Neural cell (in vitro differentiated cells): ENCODE results near the gene TGM1. TPM values are rescaled to one million over a fixed set of nuclear protein-coding genes. Genes with fewer than 3 reads are reported as not detected.

Experiments
- H2AFZ ChIP-seq: fragments of 200-600, 300-800 bp; sonication (generic), shearing (Covaris generic); 2 replicates; pipeline ENCODE4 v1.6.0; 2014; ENCODE audit warnings: low read depth, mild to moderate bottlenecking, antibody characterized with exemption, low read length, moderate library complexity
- H3F3A ChIP-seq: fragments of 200-600 bp; shearing (Covaris generic); 2 replicates; pipeline ENCODE4 v1.6.1; 2016; ENCODE audit warnings: mild to moderate bottlenecking, moderate library complexity, mixed read lengths, antibody characterized with exemption, low read length; ENCODE audit not compliant: insufficient read depth, poor library complexity, severe bottlenecking
- H3K27ac ChIP-seq: fragments of 200-600, 300-800 bp; sonication (generic), shearing (Covaris generic); 2 replicates; pipeline ENCODE4 v1.5.1; 2014; ENCODE audit warnings: mild to moderate bottlenecking, low read length, moderate library complexity
- H3K27me3 ChIP-seq: fragments of 300-800, 200-600 bp; sonication (generic), shearing (Covaris generic); 2 replicates; pipeline ENCODE4 v1.6.0; 2014; ENCODE audit warnings: mild to moderate bottlenecking, low read depth, low read length, moderate library complexity; ENCODE audit not compliant: insufficient read depth
- H3K36me3 ChIP-seq: fragments of 300-800, 200-600 bp; sonication (generic), shearing (Covaris generic); 2 replicates; pipeline ENCODE4 v1.5.1; 2014; ENCODE audit warnings: mild to moderate bottlenecking, antibody characterized with exemption, low read length, moderate library complexity; ENCODE audit not compliant: insufficient read depth
- H3K4me2 ChIP-seq: fragments of 300-800, 200-600 bp; sonication (generic), shearing (Covaris generic); 2 replicates; pipeline ENCODE4 v1.6.0; 2014; ENCODE audit warnings: mild to moderate bottlenecking, low read length
- H3K4me3 ChIP-seq: fragments of 300-800, 200-600 bp; sonication (generic), shearing (Covaris generic); 2 replicates; pipeline ENCODE4 v1.5.1; 2014; ENCODE audit warnings: mild to moderate bottlenecking, low read length, moderate library complexity
- H3K79me2 ChIP-seq: fragments of 200-600 bp; shearing (Covaris generic); replicated peaks from 2 replicates; pipeline ENCODE4 v1.6.0; 2014; ENCODE audit warnings: mild to moderate bottlenecking, low read length, moderate library complexity; ENCODE audit not compliant: insufficient read depth
- H3K9ac ChIP-seq: fragments of 300-800, 200-600 bp; sonication (generic), shearing (Covaris generic); 2 replicates; pipeline ENCODE4 v1.6.1; 2016; ENCODE audit warnings: mild to moderate bottlenecking, low read length, mixed read lengths
- H3K9me2 ChIP-seq: fragments of 200-600 bp; shearing (Covaris generic); 2 replicates; pipeline ENCODE4 v1.6.1; 2016; ENCODE audit warnings: mild to moderate bottlenecking, low read length, mixed read lengths; ENCODE audit not compliant: insufficient read depth
- H3K9me3 ChIP-seq: fragments of 200-600, 300-800 bp; sonication (generic), shearing (Covaris generic); 2 replicates; pipeline ENCODE4 v1.6.1; 2016; ENCODE audit warnings: mild to moderate bottlenecking, mixed run types, low read length, moderate library complexity, mixed read lengths
- H4K20me1 ChIP-seq: fragments of 200-600 bp; shearing (Covaris generic); 2 replicates; pipeline ENCODE4 v1.6.1; 2016; ENCODE audit warnings: mild to moderate bottlenecking, mixed run types; ENCODE audit not compliant: insufficient read depth
- CTCF ChIP-seq: fragments of 450-650 bp; IDR thresholded peaks from 2 replicates; pipeline ENCODE4 v1.5.1; 2014; ENCODE audit warnings: antibody characterized with exemption, mild to moderate bottlenecking, moderate library complexity; ENCODE audit not compliant: poor library complexity, severe bottlenecking
- EP300 ChIP-seq: fragments of 450-650 bp; conservative IDR thresholded peaks from 2 replicates; pipeline ENCODE4 v1.6.1; 2014; ENCODE audit warnings: antibody characterized with exemption, mild to moderate bottlenecking, moderate library complexity; ENCODE audit not compliant: poor library complexity, severe bottlenecking
- EZH2 ChIP-seq: fragments of 200-600, 300-800 bp; shearing (Covaris generic), sonication (generic); IDR thresholded peaks from 2 replicates; pipeline ENCODE4 v1.6.1; 2014; ENCODE audit warnings: antibody characterized with exemption, low read length, borderline replicate concordance, mild to moderate bottlenecking; ENCODE audit not compliant: insufficient read depth, poor library complexity, severe bottlenecking
- MXI1 ChIP-seq: fragments of 450-650 bp; conservative IDR thresholded peaks from 2 replicates; pipeline ENCODE4 v1.6.1; 2014; ENCODE audit warnings: antibody characterized with exemption, mild to moderate bottlenecking; ENCODE audit not compliant: poor library complexity, severe bottlenecking
- POLR2AphosphoS5 ChIP-seq: IDR thresholded peaks from 2 replicates; pipeline ENCODE4 v1.6.1; 2012
- RAD21 ChIP-seq: fragments of 450-650 bp; conservative IDR thresholded peaks from 2 replicates; pipeline ENCODE4 v1.6.1; 2014; ENCODE audit warnings: antibody characterized with exemption, mild to moderate bottlenecking, moderate library complexity
- SMC3 ChIP-seq: fragments of 450-650 bp; conservative IDR thresholded peaks from 2 replicates; pipeline ENCODE4 v1.6.1; 2014; ENCODE audit warnings: antibody characterized with exemption, mild to moderate bottlenecking, moderate library complexity; ENCODE audit not compliant: poor library complexity
- TAF1 ChIP-seq: IDR thresholded peaks from 2 replicates; pipeline ENCODE4 v1.6.1; 2012; ENCODE audit warnings: low read depth
- polyA plus RNA-seq: library from polyadenylated mRNA; depleted of rRNA; stranded (reverse); fragments of >200 nt; gene quantifications from 2 replicates; pipeline ENCODE4 v1.2.3, GENCODE V29; 2014
- TF ChIP-seq, protein P1 (sequence below): IDR thresholded peaks from 2 replicates; pipeline ENCODE4 v1.6.1; 2012; ENCODE audit warnings: borderline replicate concordance

TGM1 gene
- polyA plus RNA-seq, 1 donor from 2014 or later, result 3.6 TPM

DNA sequence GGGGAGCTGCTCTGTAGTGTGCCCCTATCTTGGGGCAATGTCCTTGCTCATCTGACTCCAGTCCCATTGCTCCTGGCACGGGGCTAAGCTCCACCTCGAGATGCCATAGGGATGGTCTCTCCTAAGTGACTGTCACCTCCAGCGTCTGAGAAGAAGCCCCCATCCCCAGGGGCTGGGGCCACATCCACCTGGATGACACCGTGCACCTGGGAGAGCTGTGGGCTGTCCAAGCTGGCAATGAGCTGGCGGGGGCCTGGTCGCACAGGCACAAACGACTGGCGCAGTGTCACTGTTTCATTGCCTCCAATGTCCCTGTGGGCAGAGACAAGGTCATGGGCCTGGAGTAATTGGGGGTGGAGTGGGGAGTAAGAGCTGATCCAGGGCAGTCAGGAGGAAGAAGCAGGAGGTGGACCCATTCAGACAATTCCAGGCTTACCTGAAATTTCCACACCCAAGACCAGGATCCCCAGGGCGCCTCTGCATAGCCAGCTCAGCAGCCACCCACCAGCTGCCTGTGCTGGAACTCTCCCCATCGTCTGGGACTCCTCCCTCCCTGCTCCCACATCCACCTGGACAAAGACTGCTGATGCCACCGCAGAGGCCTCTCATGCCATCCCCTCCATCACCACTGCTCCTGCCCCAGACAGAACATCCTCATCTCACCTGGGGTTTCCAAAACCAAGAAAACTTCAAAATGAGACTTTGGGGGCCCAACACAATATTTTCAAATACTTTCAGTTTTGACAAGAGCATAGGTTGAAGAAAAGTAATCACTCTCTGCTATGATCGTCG, 13.6 kb downstream of the TGM1 start:
- Histone ChIP-seq H3K9ac (no peak overlapping the region), H3F3A (no peaks in the 10 kb centered on the region), H4K20me1 (no peaks in the 10 kb centered on the region), H3K79me2 (no peaks in the 10 kb centered on the region), H3K4me3 (no peak overlapping the region), H3K9me3 (no peaks in the 10 kb centered on the region), H3K36me3 (no peaks in the 10 kb centered on the region), H3K27ac (no peak overlapping the region), H3K4me2 (no peak overlapping the region), H3K9me2 (no peaks in the 10 kb centered on the region), H2AFZ (no peak overlapping the region), H3K27me3 (no peaks in the 10 kb centered on the region)
- TF ChIP-seq TAF1, result no peak
- no peak for TF ChIP-seq SMC3
- TF ChIP-seq EP300, result no peak
- no peak for TF ChIP-seq MXI1

- H3K4me3 ChIP-seq, result no peak overlapping the region
- no peaks in the 10 kb centered on the region for H3K36me3 ChIP-seq
- H3K9me2 ChIP-seq, result no peaks in the 10 kb centered on the region
- no peak overlapping the region for H3K27ac ChIP-seq
- no peak overlapping the region for H3K4me2 ChIP-seq
- no peaks in the 10 kb centered on the region for H4K20me1 ChIP-seq
- H2AFZ ChIP-seq, result no peak overlapping the region
- TF ChIP-seq, protein P1, sequence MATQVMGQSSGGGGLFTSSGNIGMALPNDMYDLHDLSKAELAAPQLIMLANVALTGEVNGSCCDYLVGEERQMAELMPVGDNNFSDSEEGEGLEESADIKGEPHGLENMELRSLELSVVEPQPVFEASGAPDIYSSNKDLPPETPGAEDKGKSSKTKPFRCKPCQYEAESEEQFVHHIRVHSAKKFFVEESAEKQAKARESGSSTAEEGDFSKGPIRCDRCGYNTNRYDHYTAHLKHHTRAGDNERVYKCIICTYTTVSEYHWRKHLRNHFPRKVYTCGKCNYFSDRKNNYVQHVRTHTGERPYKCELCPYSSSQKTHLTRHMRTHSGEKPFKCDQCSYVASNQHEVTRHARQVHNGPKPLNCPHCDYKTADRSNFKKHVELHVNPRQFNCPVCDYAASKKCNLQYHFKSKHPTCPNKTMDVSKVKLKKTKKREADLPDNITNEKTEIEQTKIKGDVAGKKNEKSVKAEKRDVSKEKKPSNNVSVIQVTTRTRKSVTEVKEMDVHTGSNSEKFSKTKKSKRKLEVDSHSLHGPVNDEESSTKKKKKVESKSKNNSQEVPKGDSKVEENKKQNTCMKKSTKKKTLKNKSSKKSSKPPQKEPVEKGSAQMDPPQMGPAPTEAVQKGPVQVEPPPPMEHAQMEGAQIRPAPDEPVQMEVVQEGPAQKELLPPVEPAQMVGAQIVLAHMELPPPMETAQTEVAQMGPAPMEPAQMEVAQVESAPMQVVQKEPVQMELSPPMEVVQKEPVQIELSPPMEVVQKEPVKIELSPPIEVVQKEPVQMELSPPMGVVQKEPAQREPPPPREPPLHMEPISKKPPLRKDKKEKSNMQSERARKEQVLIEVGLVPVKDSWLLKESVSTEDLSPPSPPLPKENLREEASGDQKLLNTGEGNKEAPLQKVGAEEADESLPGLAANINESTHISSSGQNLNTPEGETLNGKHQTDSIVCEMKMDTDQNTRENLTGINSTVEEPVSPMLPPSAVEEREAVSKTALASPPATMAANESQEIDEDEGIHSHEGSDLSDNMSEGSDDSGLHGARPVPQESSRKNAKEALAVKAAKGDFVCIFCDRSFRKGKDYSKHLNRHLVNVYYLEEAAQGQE, result no peak
- TF ChIP-seq CTCF, result no peak
- TF ChIP-seq EZH2, result no peak
- TF ChIP-seq POLR2AphosphoS5, result no peak
- H3F3A ChIP-seq, result peaks cover 5% of the 10 kb centered on the region
- H3K9ac ChIP-seq, result no peak overlapping the region
- H3K79me2 ChIP-seq, result no peaks in the 10 kb centered on the region
- H3K9me3 ChIP-seq, result no peaks in the 10 kb centered on the region
- H3K27me3 ChIP-seq, result no peaks in the 10 kb centered on the region
Observed at GRCh38 chr14:24247422-24247821, 15.6 kb downstream of the TGM1 start.

DNA sequence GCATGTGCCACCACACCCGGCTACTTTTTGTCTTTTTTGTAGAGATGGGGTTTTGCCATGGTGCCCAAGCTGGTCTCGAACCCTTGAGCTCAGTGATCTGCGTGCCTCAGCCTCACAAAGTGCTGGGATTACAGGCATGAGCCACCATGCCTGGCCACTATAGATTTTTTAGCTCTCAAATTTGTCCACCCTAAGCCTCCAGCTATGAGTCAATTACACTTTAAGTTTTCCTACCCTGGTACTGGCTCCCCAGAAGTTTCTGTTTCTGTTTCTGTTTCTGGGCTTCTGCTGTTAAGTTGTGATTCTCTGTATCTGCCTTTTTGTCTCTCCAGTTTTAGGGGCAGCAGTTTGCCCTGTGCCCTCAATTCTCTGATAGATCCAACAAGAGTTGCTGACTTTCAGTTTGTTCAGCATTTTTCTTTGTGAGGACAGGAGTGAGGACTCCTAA, 16.2 kb downstream of the TGM1 start:
- no peaks in the 10 kb centered on the region for H3K9me2 ChIP-seq
- H3K36me3 ChIP-seq, result no peaks in the 10 kb centered on the region
- H3K27me3 ChIP-seq, result no peaks in the 10 kb centered on the region
- no peaks in the 10 kb centered on the region for H4K20me1 ChIP-seq
- no peaks in the 10 kb centered on the region for H3K9me3 ChIP-seq
- H3F3A ChIP-seq, result peaks cover 5% of the 10 kb centered on the region
- no peak for TF ChIP-seq SMC3
- TF ChIP-seq RAD21, result no peak
- TF ChIP-seq CTCF, result no peak
- no peak for TF ChIP-seq POLR2AphosphoS5
- TF ChIP-seq EP300, result no peak
- TF ChIP-seq, protein P1, result no peak
- TF ChIP-seq EZH2, result no peak
- no peak for TF ChIP-seq TAF1
- TF ChIP-seq MXI1, result no peak
- H3K79me2 ChIP-seq, result peaks cover under 1% of the 10 kb centered on the region
- no peak overlapping the region for H2AFZ ChIP-seq
- no peak overlapping the region for H3K4me2 ChIP-seq
- no peak overlapping the region for H3K4me3 ChIP-seq
- no peak overlapping the region for H3K27ac ChIP-seq
- H3K9ac ChIP-seq, result no peak overlapping the region
